ENCODE results near the gene ZC3H8.

DNA sequence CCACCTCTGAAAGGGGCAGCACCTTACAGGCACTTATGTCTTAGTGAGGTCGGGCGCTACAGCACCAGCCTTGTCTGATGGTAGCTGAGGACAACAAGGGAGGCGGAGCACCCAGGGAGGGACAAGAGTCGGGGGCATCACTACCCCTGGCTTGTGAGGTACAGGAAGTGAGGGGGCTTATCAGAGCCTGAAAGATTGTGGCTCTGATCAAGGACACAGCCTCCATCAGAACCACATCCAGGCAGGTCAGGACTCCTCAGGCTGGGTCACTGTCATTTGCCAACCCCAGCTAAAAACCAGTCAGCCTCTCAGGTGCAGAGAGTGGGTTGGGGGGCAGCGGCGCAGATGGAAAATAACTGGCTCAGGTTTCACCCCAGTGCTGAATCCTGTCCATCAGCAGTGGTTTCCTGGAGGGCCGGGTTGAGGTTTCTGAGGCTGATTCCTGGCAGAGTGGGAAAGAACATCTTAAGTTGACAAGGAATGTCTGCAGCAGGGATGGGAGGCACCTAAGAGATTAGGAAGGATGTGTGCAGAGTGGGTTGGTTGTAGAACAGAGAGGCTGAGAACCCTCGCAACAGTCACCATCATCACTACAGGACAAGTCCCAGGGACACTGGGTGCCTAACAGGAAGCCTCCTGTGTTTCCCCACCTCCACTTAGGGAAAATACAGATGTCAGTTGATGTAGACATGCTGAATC, 71.4 kb downstream of the ZC3H8 start:
- TF ChIP-seq, protein P1, sequence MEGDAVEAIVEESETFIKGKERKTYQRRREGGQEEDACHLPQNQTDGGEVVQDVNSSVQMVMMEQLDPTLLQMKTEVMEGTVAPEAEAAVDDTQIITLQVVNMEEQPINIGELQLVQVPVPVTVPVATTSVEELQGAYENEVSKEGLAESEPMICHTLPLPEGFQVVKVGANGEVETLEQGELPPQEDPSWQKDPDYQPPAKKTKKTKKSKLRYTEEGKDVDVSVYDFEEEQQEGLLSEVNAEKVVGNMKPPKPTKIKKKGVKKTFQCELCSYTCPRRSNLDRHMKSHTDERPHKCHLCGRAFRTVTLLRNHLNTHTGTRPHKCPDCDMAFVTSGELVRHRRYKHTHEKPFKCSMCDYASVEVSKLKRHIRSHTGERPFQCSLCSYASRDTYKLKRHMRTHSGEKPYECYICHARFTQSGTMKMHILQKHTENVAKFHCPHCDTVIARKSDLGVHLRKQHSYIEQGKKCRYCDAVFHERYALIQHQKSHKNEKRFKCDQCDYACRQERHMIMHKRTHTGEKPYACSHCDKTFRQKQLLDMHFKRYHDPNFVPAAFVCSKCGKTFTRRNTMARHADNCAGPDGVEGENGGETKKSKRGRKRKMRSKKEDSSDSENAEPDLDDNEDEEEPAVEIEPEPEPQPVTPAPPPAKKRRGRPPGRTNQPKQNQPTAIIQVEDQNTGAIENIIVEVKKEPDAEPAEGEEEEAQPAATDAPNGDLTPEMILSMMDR (IDR thresholded peaks at IDR 0.05; ENCODE audit: low read depth, low read length, poor library complexity, severe bottlenecking), result no peak
- no peak for TF ChIP-seq EZH2phosphoT487 (IDR thresholded peaks at IDR 0.05; ENCODE audit: borderline replicate concordance, low read length)
